ENCODE results near the gene ZNF688.

DNA sequence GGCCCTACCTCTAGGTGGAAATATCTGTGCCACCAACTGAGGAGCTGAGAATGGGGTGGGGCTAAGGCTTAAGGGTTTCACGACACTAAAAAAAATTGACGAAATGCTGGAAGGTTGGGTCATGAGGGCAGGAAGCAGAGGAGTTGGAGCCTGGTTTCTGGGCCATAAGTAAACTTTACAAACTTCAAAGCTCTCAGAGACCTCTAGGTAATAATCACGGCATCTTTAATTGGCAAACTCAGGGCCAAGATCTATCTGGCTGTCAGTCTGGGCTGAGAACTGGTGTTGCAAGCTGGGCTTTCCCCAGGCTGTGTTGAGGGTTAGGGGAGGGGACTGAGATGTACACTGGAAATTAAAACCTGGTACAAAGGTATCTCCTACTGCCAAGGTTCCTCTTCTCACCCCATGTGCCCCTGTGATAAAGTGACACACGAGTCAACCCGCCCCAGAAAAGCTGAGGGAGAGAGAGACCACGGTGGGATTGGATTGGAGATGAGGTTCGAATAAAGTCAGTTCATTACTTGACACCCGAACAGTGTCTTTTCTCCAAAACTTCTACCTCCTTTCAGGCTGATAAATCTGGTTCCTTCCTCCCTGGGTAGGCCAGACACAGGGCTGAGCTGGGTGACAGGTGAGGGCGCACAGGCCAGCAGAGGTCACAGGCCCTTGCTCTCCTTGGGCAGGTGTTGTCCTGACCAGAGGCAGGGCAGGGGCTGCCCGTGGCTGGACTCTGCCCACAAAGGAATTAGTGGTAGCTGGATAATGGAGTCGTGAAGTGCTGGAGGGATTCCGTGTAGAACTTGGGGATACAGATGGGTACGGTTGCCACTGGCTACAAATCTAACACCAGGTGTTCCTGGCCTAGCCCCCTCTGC is 41.1 kb downstream of the ZNF688 start:
- TF ChIP-seq, protein P1, sequence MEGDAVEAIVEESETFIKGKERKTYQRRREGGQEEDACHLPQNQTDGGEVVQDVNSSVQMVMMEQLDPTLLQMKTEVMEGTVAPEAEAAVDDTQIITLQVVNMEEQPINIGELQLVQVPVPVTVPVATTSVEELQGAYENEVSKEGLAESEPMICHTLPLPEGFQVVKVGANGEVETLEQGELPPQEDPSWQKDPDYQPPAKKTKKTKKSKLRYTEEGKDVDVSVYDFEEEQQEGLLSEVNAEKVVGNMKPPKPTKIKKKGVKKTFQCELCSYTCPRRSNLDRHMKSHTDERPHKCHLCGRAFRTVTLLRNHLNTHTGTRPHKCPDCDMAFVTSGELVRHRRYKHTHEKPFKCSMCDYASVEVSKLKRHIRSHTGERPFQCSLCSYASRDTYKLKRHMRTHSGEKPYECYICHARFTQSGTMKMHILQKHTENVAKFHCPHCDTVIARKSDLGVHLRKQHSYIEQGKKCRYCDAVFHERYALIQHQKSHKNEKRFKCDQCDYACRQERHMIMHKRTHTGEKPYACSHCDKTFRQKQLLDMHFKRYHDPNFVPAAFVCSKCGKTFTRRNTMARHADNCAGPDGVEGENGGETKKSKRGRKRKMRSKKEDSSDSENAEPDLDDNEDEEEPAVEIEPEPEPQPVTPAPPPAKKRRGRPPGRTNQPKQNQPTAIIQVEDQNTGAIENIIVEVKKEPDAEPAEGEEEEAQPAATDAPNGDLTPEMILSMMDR (IDR thresholded peaks at IDR 0.05): no peak
- no peak for TF ChIP-seq ZFX (IDR thresholded peaks at IDR 0.05; ENCODE audit: borderline replicate concordance)

Measured in 22Rv1 (cell line).